ENCODE data around the gene MPO. TPM values are rescaled to one million over a fixed set of nuclear protein-coding genes. Genes with fewer than 3 reads are reported as not detected.

The MPO gene
- total and polyA plus RNA-seq, 12 donors: 0.07 to 2.5 (median 0.18) TPM; not detected in 2

DNA sequence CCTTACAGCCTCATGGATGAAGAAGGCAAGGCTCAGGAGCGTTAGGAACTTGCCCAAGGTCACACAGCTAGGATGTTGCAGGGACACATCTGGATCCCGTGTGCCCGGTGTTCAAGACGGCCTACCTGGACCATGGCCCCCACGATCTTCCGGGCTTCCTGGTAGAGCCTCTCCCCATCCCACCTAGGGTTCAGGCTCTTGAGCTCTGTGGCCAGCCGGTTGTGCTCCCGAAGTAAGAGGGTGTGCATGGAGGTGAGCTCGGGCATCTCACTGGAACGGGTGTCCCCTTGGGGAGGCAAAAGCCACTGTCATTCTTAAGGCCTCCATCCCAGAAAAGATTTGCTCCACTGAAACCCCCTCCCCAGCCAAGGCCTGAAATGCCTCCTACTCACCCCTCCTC lies 5.3 kb downstream of the MPO start:
- peaks cover 0 to 23% (median 11%) of the 10 kb centered on the region in 9 donors for H3K4me1 ChIP-seq
- no peak for ATAC-seq
- peaks cover 0 to 34% (median 17%) of the 10 kb centered on the region in 7 donors for H3K27me3 ChIP-seq
- intact Hi-C loops (cut with DNase I): loop anchor here in 1 of 10 donors (5.0 kb wide), 1 partner anchor 973 kb away; no protein-coding TSS in a partner anchor
- H3K36me3 ChIP-seq: no peaks in the 10 kb centered on the region
- H3K4me3 ChIP-seq: no peak overlapping the region
- no peak overlapping the region for H3K27ac ChIP-seq
- DNase-seq: no peak
- no peaks in the 10 kb centered on the region for H3K9me3 ChIP-seq
- 87 to 89% methylated on average over 10 of the region's 10 CpGs for WGBS, 2 donors
- TF ChIP-seq, protein P1, sequence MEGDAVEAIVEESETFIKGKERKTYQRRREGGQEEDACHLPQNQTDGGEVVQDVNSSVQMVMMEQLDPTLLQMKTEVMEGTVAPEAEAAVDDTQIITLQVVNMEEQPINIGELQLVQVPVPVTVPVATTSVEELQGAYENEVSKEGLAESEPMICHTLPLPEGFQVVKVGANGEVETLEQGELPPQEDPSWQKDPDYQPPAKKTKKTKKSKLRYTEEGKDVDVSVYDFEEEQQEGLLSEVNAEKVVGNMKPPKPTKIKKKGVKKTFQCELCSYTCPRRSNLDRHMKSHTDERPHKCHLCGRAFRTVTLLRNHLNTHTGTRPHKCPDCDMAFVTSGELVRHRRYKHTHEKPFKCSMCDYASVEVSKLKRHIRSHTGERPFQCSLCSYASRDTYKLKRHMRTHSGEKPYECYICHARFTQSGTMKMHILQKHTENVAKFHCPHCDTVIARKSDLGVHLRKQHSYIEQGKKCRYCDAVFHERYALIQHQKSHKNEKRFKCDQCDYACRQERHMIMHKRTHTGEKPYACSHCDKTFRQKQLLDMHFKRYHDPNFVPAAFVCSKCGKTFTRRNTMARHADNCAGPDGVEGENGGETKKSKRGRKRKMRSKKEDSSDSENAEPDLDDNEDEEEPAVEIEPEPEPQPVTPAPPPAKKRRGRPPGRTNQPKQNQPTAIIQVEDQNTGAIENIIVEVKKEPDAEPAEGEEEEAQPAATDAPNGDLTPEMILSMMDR (IDR thresholded peaks at IDR 0.05): no peak

DNA sequence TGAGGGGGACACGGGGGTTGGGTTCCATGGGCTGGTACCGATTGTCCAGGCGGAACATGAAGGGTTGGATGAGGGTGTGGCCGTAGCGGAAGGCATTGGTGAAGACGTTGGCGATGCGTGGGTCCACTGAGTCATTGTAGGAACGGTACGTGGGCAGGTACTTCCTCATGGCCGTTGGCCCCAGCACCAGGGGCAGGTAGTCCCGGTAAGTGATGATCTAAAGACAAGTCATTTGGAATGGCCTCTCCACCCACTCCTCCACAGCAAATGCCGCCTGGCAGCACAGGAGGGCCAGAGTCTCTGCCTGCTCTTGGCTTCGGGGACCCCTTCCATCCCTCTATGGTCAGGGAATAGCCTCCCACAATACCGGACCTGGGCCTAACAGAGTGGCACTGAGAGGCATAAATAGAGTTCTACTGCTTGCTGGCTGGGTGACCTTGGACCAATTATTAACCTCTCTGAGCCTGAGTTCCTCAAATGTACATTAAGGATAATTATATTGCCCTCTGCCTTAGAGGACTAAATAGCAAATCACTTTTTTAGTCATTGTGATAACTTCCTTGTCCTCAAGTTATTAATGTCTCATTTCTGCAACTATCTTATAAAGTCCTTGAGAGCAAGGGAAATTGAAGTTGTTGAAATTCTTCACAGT lies 7.2 kb downstream of the MPO start:
- WGBS, 2 donors: 87 to 88% methylated on average over 15 of the region's 15 CpGs
- Histone ChIP-seq H3K27ac (no peak overlapping the region), H3K36me3 (no peaks in the 10 kb centered on the region), H3K4me3 (no peak overlapping the region), H3K27me3 (peaks cover 0 to 24% (median 6%) of the 10 kb centered on the region in 7 donors), H3K9me3 (no peaks in the 10 kb centered on the region), H3K4me1 (peaks cover 0 to 10% (median 1%) of the 10 kb centered on the region in 9 donors)
- no peak for DNase-seq
- intact Hi-C loops (cut with DNase I): no loop called here
- ATAC-seq: no peak
- TF ChIP-seq, protein P1 (IDR thresholded peaks at IDR 0.05): no peak

DNA sequence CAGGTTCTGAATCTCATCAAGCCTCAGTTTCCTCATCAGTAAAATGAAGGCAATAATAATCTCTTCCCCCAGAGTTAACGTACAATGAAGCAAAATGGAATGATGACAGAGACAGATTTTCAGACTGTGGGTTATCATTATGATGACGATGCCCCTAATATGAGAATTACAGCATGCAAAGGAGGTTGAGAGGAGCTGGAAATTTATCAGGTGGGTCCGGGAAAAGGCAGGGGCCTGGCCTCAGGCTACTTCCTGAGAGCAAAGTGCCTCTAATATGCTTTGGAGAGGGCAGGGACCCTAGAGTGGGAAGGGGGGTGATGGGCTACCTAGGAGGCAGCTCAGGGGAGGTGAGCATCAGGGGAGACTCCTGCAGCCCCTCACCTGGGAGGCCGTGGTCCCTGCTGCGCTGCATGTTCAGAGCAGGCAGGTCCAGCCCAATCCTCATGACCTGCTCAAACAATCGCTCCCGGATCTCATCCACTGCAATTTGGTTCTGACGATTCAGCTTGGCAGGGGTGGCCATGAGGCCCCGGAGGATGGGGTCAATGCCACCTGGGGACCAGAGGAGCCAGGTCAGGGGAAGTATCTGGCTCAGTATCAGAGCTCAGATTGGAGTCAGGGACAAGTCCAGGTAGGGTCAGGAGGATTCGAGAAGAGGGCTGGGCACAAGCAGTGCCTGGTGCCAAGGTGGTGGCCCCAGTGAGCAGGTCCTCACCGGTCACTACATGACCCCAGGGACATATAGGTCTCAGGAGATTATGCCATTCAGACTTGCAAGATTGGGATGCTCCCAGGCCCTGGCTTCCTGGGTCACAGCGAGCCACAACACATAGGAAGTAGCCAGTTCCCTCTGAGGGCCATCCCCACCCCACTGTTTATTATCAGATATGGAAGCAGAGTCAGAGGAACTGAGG lies 8.1 kb downstream of the MPO start:
- TF ChIP-seq, protein P1 (IDR thresholded peaks at IDR 0.05): no peak
- DNase-seq: no peak

DNA sequence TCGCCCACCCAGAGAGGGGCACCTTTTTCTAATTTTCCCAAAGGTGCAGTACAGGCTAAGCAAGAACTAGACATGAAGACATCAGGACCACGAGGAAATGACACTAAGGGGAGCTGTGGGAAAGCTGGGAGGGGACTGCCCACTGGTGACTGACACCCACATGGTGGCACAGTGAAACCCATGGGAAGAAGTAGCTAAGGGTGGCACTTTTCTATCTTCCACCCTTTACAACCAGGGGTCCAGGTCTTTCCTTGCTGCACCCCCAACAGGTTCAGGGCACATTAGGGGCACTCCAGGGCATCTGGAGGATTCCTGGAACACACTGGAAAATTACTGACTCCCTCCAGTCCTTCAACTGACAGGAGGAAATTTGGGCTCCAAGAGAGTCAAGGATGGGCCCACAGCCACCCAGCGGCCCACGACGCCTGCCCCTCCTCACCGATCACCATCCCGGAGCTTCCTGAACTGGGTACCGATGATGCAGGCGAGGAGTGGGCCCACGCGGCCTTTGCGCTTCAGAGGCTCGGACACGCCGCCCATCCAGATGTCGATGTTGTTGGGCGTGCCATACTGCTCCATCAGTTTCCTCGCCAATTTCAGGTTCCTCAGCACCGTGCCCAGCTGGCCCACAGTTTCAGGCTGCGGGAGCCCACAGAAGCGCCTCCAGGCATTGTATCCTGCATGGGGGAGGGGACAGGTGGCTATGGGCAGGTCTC lies 9.4 kb downstream of the MPO start:
- ATAC-seq: no peak
- DNase-seq: no peak
- no peaks in the 10 kb centered on the region for H3K36me3 ChIP-seq
- 90 to 91% methylated on average over 21 of the region's 21 CpGs for WGBS, 2 donors
- intact Hi-C loops (cut with DNase I): no loop called here
- H3K4me1 ChIP-seq: peaks cover 0 to 5% (median 0%) of the 10 kb centered on the region in 9 donors
- H3K27ac ChIP-seq: no peak overlapping the region
- H3K9me3 ChIP-seq: no peaks in the 10 kb centered on the region
- TF ChIP-seq, protein P1 (IDR thresholded peaks at IDR 0.05): no peak
- H3K27me3 ChIP-seq: peaks cover 0 to 33% (median 10%) of the 10 kb centered on the region in 7 donors
- no peak overlapping the region for H3K4me3 ChIP-seq

More for the DNA sequence above, 8.1 kb downstream of the MPO start:
- no peak overlapping the region for H3K4me3 ChIP-seq
- intact Hi-C loops (cut with DNase I): no loop called here
- H3K27ac ChIP-seq: no peak overlapping the region
- peaks cover 0 to 5% (median 0%) of the 10 kb centered on the region in 9 donors for H3K4me1 ChIP-seq
- ATAC-seq: no peak
- no peaks in the 10 kb centered on the region for H3K9me3 ChIP-seq
- WGBS, 2 donors: 77 to 83% methylated on average over 12 of the region's 12 CpGs
- H3K36me3 ChIP-seq: no peaks in the 10 kb centered on the region
- H3K27me3 ChIP-seq: peaks cover 0 to 24% (median under 1%) of the 10 kb centered on the region in 7 donors

Data from heart right ventricle (tissue), 16 donors.